Dedifferentiated amniotic fluid mesenchymal stem cell (primary cell): ENCODE measurements around the gene GRIK4.
"Not testable (repeated sequence)": the region's sequence is repeated elsewhere in the genome, so short reads cannot be mapped to it uniquely, and the experiment has no call there.

Source experiments
- DNase-seq: peaks from one replicate; pipeline ENCODE4 v3.0.0-alpha.2; 2016; ENCODE audit errors: extremely low spot score

The GRIK4 gene

GRCh38 chr11:120574876-120575275, 63.3 kb downstream of the GRIK4 start:
- DNase-seq = no peak

DNA sequence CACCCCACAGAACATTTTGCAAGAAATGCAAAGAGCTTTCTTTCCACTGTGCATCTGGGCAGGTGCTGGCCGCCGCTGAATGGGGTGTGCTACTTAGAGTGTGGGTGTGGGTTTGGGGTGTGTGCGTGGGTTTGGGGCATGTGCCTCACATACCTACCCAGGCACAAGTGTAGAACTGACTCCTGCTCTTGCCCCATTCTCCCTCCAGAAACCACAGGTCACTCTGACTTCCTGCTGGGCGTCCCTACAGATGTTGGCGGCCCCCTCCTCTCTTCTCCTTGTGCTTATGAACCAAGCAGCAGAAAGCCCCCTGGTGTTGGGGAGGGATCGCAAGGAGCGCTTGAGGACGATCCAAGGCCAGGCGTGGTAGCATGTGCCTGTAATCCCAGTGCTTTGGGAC, 63.9 kb downstream of the GRIK4 start:
- no peak for DNase-seq

DNA sequence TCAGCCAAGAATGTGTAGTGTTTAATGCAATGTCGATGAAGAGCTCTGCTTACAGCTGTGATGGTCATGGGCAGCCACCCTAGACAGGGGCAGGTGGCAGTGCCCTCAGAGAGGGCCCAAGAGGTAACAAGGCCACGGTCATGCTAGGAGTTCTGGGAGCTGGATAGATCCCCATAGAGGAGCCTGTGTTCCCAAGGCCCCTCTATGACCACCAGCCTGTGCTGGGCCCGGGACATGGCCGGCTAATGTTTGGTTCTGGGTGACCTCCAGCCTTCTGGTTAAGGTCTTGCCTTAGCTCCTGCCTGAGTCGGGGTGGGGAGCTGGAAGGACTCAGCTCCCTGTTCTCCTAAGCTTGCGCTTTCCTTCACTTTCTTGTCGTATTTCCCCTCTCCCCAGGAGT, 65.1 kb downstream of the GRIK4 start:
- DNase-seq = no peak

DNA sequence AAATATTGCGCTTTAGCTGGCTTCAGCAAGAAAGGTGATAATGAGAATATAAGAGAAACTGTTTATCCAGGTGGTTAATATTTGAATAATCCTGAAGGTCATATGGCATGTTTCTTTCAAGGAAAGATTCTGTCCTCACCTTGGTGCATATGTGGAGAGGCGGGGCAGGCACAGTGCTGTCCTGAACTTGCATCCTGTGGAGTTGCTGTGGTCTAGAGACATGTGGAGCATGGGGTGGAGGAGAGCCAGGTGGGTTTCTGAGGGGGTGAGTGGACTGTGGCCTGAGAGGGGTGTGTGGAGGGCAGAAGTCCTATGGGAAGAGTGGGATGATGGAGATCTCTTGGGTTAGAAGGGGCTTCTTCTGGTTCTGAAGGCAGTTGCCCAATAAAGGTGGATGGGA, 65.5 kb downstream of the GRIK4 start:
- no peak for DNase-seq

DNA sequence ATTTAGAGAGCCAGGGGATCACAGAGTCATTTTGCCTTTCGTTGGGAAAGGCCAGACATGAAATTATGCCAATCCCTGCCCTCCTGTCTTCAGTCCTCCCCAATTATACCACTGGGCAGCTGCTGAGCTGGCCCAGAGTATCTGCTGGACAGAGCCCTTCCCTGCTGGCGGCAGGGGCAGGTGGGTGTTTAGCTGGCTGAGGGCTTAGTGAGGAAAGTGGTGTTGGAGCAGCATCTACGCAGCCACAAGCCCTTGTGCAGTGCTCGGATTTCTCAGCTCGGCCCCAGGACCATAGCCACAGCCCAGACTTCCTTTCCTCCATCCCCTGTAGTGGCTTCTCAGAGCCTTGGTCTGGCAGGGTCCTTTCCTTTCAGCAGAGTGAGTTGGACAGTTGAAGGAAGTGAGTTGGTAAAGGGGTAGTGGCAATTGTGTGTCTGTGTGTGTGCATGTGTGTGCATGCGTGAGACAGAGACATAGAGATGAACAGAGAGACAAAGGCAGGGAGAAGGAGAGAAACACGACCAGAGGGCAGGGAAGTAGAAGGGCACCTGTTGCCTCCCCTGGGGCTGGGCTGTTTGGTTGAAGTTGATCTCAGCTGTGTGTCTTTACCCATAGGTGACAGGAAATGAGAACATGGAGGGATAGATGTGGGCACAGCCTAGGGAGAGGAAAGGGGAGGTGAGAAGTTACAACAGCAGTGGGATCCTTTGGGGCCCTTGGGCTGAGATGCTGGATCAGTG, 66.2 kb downstream of the GRIK4 start:
- DNase-seq = no peak

DNA sequence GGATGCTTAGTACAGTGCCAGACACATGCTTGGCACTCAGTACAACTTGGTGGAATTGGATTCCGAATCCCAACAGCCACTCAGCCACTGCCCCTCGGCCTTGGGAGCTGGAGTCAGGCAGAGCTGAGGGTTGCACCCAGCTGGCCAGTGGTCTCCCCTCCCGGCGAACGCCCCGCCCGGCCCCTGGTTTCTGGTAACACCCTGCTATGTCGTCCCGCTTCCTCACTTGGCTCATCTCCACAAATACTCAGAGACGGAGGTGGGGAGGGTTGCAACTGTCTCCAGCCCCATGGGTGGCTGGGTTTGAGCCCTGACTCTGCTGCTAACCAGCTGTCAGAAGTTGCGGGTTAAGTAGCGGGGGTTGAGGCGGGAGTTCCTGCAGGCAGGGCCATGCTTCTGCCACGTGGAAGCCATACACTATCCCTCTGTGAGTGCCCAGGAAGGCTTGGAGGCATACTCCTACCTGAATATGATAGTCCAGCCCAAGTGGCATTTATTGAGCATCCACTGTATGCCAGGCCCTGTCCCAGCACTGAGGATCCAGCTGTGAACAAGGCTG, 67.1 kb downstream of the GRIK4 start:
- DNase-seq = no peak

DNA sequence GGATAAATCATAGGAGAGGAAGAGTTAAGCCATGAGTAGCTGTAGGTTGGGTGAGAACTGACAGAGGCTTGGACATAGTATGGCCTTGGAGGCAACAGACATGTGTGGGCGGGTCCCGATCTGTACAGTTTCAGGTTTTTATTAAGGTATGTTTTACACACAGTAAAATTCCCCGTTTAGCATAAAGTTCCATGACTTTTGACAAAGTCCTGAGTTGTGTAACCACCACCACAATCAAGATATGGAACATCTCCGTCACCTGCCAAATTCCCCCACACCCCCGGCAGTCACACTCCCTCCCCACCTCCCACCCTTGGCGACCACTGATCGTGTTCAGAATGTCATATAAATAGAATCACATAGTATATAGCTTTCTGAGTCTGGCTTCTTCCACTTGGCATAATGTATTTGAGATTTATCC, 68.1 kb downstream of the GRIK4 start:
- no peak for DNase-seq

DNA sequence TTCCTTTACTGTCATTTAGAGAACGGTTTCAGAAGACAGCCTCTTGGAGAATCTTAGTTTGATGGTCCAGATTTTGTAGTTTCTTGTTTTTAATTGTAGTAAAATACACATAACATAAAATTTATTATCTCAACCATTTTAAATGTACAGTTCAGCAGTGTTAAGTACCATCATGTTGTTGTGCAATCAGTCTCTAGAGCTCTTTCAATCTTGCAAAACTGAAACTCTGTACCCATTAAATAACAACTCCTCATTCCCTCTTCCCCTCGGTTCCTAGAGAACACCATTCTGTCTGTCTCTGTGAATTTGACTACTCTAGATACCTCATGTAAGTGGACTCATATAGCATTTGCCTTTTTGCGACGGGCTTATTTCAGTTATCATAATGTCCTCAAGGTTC, 69.8 kb downstream of the GRIK4 start:
- no peak for DNase-seq

DNA sequence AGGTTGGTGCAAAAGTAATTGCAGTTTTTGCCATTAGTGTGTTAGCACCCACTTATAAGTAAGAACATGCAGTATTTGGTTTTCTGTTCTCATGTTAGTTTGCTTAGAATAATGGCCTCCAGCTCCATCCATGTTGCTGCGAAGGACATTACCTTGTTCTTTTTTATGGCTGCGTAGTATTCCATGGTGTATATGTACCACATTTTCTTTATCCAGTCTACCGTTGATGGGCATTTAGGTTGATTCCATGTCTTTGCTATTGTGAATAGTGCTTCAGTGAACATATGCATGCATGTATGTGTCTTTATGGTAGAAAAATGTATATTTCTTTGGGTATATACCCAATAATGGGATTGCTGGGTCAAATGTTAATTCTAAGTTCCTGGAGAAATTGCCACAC, 71.0 kb downstream of the GRIK4 start:
- not testable (repeated sequence) for DNase-seq

DNA sequence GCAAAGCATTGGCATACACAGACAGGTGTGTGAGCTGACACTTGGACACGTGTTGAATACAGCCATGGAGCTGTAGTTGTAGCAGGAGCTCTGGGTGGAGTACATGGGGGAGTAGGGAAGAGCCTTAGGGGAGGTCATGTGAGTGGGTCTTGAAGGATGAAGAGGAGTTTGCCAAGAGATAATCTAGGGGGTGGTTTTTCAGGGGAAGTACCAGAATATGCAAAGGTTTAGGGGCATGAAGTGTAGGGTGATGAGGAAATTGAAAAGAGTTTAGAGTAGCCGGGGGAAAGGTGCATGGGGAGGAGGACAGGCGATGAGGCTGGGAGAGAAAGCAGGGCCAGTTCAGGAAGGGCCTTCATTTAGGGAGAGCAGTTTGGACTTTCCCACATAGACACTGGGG, 74.5 kb downstream of the GRIK4 start:
- no peak for DNase-seq

DNA sequence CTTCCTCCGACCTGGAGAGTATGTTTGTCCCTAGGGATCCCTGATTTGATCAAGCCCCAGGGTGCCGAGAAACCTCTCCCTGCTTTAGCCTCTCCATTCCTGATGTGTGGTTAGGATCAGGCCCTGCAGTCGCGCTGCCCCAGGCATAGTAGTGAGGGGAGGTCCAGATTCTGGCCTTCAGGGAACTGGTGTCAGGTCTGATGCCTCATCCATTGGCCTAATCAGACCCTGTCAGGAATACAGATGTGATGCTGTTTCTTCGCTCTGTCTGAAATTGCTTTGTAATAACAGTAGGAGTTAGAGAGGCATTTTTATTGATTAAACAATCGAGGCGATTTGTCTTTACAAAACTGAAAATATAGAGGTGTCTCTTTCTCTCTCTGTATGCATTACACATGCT, 75.2 kb downstream of the GRIK4 start:
- DNase-seq = no peak

GRCh38 chr11:120587299-120587698, 75.8 kb downstream of the GRIK4 start:
- no peak for DNase-seq

- DNase-seq = no peak
Observed at GRCh38 chr11:120589376-120589775, 77.8 kb downstream of the GRIK4 start.

DNA sequence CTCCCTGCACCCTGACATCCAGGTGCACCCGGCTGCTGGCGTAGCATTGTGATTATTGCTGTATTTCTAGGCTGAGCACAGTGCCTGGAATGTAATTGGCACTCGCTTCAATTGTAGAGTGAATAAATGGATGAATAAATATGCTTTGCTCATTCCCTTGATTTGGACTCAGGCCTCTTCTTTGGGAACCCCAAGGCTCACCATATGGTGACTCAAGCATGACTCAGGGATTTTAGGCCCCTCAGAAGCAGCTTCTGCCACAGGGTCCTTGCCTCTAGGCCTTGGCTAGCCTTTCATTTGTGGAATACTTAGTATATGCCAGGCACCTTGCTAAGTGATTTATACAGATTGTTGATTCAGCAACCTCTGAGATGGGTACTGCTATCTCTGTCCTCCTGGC, 78.9 kb downstream of the GRIK4 start:
- no peak for DNase-seq

DNA sequence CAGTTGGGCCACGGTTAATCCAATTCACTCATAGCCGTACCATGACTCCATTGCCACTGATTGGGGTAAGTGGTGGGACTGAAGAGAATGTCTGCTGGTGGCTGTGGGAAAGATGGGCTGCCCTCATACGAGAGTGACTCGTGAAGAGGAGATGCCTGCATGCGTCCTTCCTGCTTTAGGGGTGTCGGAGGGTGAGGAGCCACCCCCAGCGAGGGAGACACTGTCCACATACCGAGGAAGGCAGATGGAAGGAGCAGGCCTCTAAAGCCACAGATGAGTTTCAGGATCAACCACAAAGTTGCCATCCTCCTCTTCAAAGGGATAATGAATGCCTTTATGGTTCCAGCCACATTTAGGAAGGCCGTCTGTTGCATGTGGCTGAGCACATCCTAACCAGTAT, 83.2 kb downstream of the GRIK4 start:
- DNase-seq = no peak

- no peak for DNase-seq
Observed at GRCh38 chr11:120595557-120595956, 84.0 kb downstream of the GRIK4 start.

DNA sequence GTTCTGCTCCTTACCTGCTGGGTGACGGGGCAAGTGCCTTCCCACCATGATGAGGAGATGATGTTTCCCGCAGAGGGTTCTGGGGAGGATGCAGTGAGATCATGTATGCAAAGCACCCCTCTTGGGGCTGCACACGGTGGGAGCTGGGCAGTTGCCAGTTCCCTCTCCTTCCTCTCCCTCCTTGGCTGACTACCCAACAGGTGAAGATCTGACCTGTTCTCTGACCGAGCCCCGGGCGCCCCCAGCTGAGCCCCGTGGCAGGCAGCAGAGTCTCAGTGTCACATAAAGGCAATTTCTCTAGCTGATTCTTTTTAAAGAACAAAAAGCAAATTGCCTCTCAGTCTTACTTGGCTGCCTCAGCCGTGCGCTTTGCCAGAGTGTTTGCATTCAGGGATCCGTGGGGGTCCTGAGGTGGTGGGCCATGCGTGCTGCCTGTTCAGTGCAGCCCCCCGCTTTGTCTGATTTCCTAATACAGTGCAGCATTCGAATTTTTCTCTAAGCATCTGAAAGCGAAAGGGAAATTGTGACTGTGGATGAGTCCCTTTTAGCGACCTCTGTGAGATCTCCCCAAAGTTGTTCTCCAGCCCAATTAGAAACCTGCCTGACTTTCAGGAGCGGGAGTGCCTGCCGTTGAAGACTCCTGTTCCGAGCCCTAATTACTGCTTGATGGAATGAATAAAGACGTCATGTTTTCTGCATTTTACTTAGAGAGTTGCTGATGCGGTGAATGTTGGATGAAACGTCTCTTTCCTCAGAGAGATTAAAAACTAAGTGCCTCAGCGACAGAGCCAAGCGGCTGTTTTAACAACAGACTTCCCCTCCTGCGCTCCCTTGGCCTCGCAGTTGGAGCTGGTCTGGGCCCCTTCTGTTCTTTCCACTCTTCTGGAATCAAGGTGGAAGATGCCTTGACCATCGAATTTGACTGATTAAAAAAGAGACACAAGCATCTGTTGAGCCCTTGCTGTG, 86.0 kb downstream of the GRIK4 start:
- DNase-seq = no peak

GRCh38 chr11:120598517-120599257, 87.1 kb downstream of the GRIK4 start:
- no peak for DNase-seq

DNA sequence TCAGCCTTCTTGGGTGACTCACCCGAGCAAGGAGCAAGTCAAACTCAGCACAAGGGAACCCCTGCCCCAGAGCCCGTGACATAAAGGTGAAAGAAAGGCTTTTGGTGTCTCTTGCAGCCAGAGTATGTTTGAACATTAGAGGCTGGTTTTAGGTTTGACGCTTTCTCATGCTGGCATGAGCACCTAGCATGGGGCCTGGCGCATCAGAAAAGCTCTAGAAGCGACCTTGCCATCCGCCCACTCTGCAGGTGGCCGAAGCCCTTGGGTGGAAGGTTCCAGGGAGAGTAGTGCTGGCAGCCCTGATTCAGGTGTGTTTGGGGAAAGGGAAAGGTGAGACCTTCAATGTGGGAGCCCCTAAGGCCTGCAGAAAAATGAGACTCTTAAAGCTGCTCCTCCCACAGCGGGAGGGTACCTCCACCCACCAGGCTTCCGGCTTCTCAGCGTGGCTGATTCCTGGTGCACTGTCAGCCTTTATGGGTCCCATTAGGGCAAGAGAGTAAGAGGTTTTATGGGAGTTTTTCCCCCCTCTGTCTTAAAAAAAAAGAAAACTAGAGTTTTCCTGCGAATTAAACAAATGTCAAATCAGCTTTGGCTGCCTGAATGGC, 88.4 kb downstream of the GRIK4 start:
- DNase-seq = no peak

DNA sequence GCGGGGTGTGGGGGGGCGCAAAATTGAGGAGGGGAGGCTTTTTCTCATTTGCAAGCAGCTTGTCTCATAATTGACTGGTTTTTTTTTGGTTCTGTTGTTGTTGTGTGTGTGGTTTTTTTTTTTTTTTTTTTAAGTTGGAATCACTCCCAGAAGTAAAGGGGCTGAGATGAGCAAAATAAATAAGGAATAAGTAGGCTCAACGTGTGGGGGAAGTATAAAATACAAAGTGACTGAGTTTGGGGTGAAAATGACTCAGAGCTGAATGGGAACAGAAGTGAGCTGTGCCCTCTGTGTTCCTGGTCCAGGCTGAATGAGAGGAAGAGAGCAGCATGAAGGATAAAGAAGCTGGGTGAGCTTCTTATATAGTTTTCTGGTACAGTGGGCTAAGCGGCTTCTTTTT, 90.0 kb downstream of the GRIK4 start:
- DNase-seq = no peak

GRCh38 chr11:120603071-120603470, 91.5 kb downstream of the GRIK4 start:
- no peak for DNase-seq

GRCh38 chr11:120605469-120605868, 93.9 kb downstream of the GRIK4 start:
- DNase-seq = no peak
